K562 (cell line): ENCODE measurements around the gene HLCS. TPM values are rescaled to one million over a fixed set of nuclear protein-coding genes. Genes with fewer than 3 reads are reported as not detected.

Experiments used
- CSDE1 ChIP-seq, 2 experiments: fragments of 450-650 bp; IDR thresholded peaks; 2 replicates each; pipeline ENCODE4 v1.6.1; 2016; ENCODE audit warnings: mild to moderate bottlenecking in 1 of 2
- CTBP1 ChIP-seq: fragments of 450-650 bp; IDR thresholded peaks from 2 replicates; pipeline ENCODE4 v1.6.1; 2016; ENCODE audit warnings: borderline replicate concordance
- FOS ChIP-seq: IDR thresholded peaks from 3 replicates; pipeline ENCODE4 v1.6.1; 2011; ENCODE audit not compliant: insufficient read length; ENCODE audit errors: extremely low read depth
- GTF2A2 ChIP-seq: IDR thresholded peaks from 2 replicates; pipeline ENCODE4 v1.6.1; 2016; ENCODE audit warnings: mild to moderate bottlenecking, missing genetic modification characterization, missing compliant biosample characterization
- HDAC8 ChIP-seq: fragments of 450-650 bp; IDR thresholded peaks from 2 replicates; pipeline ENCODE4 v1.6.1; 2016; ENCODE audit warnings: mild to moderate bottlenecking, missing genetic modification characterization, moderate library complexity, missing compliant biosample characterization
- KLF13 ChIP-seq: fragments of 450-650 bp; IDR thresholded peaks from 2 replicates; pipeline ENCODE4 v1.6.1; 2016; ENCODE audit warnings: missing genetic modification characterization, low read depth, mild to moderate bottlenecking, missing compliant biosample characterization, moderate library complexity, borderline replicate concordance
- MTA1 ChIP-seq: fragments of 450-650 bp; IDR thresholded peaks from 2 replicates; pipeline ENCODE4 v1.6.1; 2017; ENCODE audit warnings: borderline replicate concordance
- MYC ChIP-seq, 2 experiments: fragments of 250-450 bp in 1 of 2; sonication (Bioruptor Pico) in 1 of 2; IDR thresholded peaks; 2 replicates each; pipeline versions ENCODE4 v1.5.1 to v1.6.1; 2012 to 2021; ENCODE audit warnings: low read depth in 2 of 2, borderline replicate concordance in 1 of 2, improper control_type of control experiment in 1 of 2, low read length in 1 of 2, mild to moderate bottlenecking in 1 of 2, moderate library complexity in 1 of 2
- NFE2L1 ChIP-seq: fragments of 450-650 bp; IDR thresholded peaks from 2 replicates; pipeline ENCODE4 v1.6.1; 2016; ENCODE audit warnings: missing genetic modification characterization, low read depth, mild to moderate bottlenecking, missing compliant biosample characterization, moderate library complexity, borderline replicate concordance
- PKNOX1 ChIP-seq: fragments of 450-650 bp; IDR thresholded peaks from 2 replicates; pipeline ENCODE4 v1.6.1; 2016
- POLR2A ChIP-seq: fragments of 450-650 bp; conservative IDR thresholded peaks from 2 replicates; pipeline ENCODE4 v1.6.1; 2016
- RCOR1 ChIP-seq, 2 experiments: IDR thresholded peaks; 2 replicates each; pipeline ENCODE4 v1.6.1; 2012; ENCODE audit warnings: low read depth in 2 of 2, low read length in 2 of 2, borderline replicate concordance in 1 of 2, improper control_type of control experiment in 1 of 2
- SAFB ChIP-seq: fragments of 200-400 bp; formaldehyde crosslinking; IDR thresholded peaks from 2 replicates; pipeline ENCODE4 v1.6.1; 2017; ENCODE audit warnings: low read depth, low read length, borderline replicate concordance
- SMARCE1 ChIP-seq: fragments of 450-650 bp; IDR thresholded peaks from 2 replicates; pipeline ENCODE4 v1.7.1; 2016; ENCODE audit warnings: mild to moderate bottlenecking
- STAT6 ChIP-seq: sonication (generic); formaldehyde crosslinking; IDR thresholded peaks from 2 replicates; pipeline ENCODE4 v1.8.1; 2023; ENCODE audit warnings: mild to moderate bottlenecking, missing genetic modification reagents
- ZNF121 ChIP-seq: sonication (generic); formaldehyde crosslinking; conservative IDR thresholded peaks from 2 replicates; pipeline ENCODE4 v1.8.0; 2022; ENCODE audit warnings: missing genetic modification reagents
- ZNF212 ChIP-seq: fragments of 450-650 bp; formaldehyde crosslinking; IDR thresholded peaks from 2 replicates; pipeline ENCODE4 v1.4.0; 2020; ENCODE audit warnings: mild to moderate bottlenecking
- ZNF316 ChIP-seq: fragments of 450-650 bp; IDR thresholded peaks from 2 replicates; pipeline ENCODE4 v1.6.1; 2016
- polyA plus RNA-seq, 8 experiments: library from polyadenylated mRNA; depleted of rRNA in 4 of 8; stranded (reverse) in 5 of 8; unstranded in 3 of 8; fragments of >200 nt; fragmentation: Nextera tagmentation in 2 of 8; fragmentation: Illumina TruSeq in 1 of 8; extraction: Ambion mirVana in 2 of 8; extraction: Trizol in 1 of 8; gene quantifications; 2 replicates each; pipeline versions ENCODE4 v1.2.1 to v1.2.3, GENCODE V29; 2011 to 2014; ENCODE audit warnings: inconsistent platforms in 1 of 8, missing spikeins in 1 of 8
- total RNA-seq, 7 experiments: library from RNA; depleted of rRNA in 6 of 7; stranded (reverse); fragments of >200 nt in 6 of 7; fragmentation: Illumina TruSeq in 2 of 7; extraction: Trizol in 2 of 7; gene quantifications; 2 replicates each; pipeline versions ENCODE4 v1.2.1 to v1.2.3, GENCODE V29; 2011 to 2021; ENCODE audit warnings: low replicate concordance in 1 of 7
- TF ChIP-seq, protein P1 (sequence below): fragments of 250-450 bp; sonication (Bioruptor Pico); IDR thresholded peaks from 2 replicates; pipeline ENCODE4 v1.8.0; 2021; ENCODE audit warnings: borderline replicate concordance, mild to moderate bottlenecking, moderate library complexity; ENCODE audit not compliant: poor library complexity, severe bottlenecking
- TF ChIP-seq, protein P2 (sequence below): fragments of 450-650 bp; IDR thresholded peaks from 2 replicates; pipeline ENCODE4 v1.7.0; 2016; ENCODE audit warnings: borderline replicate concordance

The HLCS gene
- total and polyA plus RNA-seq, 9 of the 15 experiments (the other 6 are each of a cell fraction or from before 2014, with no cell fraction given): 3.0 to 21.5 (median 17.1) TPM

- peak; percentile 85 for TF ChIP-seq NFE2L1 (tag)
- no peak for TF ChIP-seq FOS
- TF ChIP-seq CSDE1 (IDR thresholded peaks at IDR 0.05): no peak
- peak; percentile 86 for TF ChIP-seq PKNOX1
- TF ChIP-seq POLR2A: no peak
- TF ChIP-seq SMARCE1: peak; percentile 10; the same call in 1 of the 2 replicates
- TF ChIP-seq MTA1: 0 out of 2 replicates have a peak, but pooled peaks have one; percentile 7
- TF ChIP-seq ZNF121 (CRISPR knock-in tag): no peak
- TF ChIP-seq, protein P1, sequence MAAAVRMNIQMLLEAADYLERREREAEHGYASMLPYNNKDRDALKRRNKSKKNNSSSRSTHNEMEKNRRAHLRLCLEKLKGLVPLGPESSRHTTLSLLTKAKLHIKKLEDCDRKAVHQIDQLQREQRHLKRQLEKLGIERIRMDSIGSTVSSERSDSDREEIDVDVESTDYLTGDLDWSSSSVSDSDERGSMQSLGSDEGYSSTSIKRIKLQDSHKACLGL (CRISPR knock-in tag): no peak
- TF ChIP-seq, protein P2, sequence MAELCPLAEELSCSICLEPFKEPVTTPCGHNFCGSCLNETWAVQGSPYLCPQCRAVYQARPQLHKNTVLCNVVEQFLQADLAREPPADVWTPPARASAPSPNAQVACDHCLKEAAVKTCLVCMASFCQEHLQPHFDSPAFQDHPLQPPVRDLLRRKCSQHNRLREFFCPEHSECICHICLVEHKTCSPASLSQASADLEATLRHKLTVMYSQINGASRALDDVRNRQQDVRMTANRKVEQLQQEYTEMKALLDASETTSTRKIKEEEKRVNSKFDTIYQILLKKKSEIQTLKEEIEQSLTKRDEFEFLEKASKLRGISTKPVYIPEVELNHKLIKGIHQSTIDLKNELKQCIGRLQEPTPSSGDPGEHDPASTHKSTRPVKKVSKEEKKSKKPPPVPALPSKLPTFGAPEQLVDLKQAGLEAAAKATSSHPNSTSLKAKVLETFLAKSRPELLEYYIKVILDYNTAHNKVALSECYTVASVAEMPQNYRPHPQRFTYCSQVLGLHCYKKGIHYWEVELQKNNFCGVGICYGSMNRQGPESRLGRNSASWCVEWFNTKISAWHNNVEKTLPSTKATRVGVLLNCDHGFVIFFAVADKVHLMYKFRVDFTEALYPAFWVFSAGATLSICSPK: no peak
- TF ChIP-seq ZNF212 (CRISPR knock-in tag): no peak
- peak; percentile 97 for TF ChIP-seq ZNF316
- TF ChIP-seq RCOR1 (IDR thresholded peaks at IDR 0.05; ENCODE audit: borderline replicate concordance in 1 of 2, low read depth in 2 of 2, low read length in 2 of 2): peak; percentile 53 to 97; a peak in 3 of 4 replicates
- TF ChIP-seq GTF2A2 (tag): no peak
- peak; percentile 41 for TF ChIP-seq MYC (IDR thresholded peaks at IDR 0.05; ENCODE audit: low read depth, low read length)
- TF ChIP-seq MYC (CRISPR knock-in tag; IDR thresholded peaks at IDR 0.05; ENCODE audit: borderline replicate concordance, low read depth): no peak
- TF ChIP-seq HDAC8 (tag): 0 out of 2 replicates have a peak, but pooled peaks have one; percentile 33
- TF ChIP-seq SAFB: no peak
- no peak for TF ChIP-seq STAT6 (CRISPR knock-in tag)
- TF ChIP-seq CTBP1: peak; percentile 70
- TF ChIP-seq KLF13 (tag): no peak
Observed at GRCh38 chr21:36964398-36964797, 2.1 kb downstream of the HLCS start (continued).
